ENCODE data around the gene TTBK2.
A peak's percentile ranks its signal among the peaks of the same experiment; 100 is the strongest.
"Not testable (repeated sequence)": the region's sequence is repeated elsewhere in the genome, so short reads cannot be mapped to it uniquely, and the experiment has no call there.

TTBK2 gene

DNA sequence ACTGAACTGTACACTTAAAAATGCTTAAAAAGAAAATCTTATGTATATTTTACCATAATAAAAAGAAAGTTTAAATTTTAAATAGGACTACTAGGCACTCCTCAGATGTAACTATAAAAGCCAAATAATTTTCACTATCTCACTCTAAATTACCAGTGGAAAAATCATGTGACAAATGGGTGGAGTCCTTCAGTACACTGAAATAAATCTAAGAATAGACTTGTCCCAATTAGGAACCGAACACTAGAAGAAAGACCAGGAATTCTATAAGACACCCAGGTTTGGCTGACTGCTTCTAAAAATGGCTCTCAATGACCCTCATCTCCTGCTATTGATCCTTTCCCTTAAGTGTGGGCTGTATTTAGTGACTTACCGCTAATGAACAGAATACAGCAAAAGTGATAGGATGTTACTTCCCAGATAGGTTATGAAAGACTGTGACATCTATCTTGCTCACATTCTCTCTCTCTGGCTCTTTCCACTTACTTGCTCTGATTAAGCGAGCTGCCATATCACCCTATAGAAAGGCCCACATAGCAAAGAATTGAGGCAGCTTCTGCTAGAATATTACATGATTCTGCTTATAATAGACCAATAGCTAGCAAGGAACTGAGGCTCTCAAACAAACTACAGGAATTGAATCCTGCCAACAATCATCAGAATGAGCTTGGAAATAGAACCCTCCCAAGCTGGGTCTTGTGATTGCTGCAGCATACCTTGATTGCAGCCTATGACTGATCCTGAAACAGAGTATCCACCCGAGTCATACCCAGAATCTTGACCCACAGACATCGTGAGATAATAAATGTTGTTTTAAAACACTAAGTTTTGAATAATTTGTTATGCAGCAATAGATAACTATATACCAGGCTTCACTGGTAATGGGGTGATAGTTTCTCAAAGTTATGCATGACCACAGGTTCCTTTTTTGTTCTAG is 16.9 kb downstream of the TTBK2 start:
- DNase-seq, result no peak

DNA sequence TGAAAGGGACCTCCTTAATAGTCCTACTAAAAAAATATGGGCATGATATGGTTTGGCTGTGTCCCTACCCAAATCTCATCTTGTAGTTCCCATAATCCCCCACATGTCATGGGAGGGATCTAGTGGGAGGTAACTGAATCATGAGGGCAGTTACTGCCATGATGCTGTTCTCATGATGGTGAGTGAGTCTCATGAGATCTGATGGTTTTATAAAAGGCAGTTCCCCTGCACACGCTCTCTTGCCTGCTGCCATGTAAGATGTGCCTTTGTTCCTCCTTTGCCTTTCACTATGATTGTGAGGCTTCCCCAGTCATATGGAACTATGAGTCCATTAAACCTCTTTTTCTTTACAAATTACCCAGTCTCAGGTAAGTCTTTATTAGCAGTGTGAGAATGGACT is 26.7 kb downstream of the TTBK2 start:
- not testable (repeated sequence) for DNase-seq

- no peak for DNase-seq
Observed at GRCh38 chr15:42891569-42891968, 29.0 kb downstream of the TTBK2 start.

GRCh38 chr15:42890161-42890913 is 30.2 kb downstream of the TTBK2 start:
- DNase-seq, result no peak

DNA sequence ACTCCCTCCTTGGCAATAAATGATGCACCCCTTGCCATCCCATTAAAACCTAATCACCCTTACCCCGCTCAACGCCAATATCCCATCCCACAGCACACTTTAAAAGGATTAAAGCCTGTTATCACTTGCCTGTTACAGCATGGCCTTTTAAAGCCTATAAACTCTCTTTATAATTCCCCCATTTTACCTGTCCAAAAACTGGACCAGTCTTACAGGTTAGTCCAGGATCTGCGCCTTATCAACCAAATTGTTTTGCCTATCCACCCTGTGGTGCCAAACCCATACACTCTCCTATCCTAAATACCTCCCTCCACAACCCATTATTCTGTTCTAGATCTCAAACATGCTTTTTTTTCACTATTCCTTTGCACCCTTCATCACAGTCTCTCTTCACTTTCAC is 33.2 kb downstream of the TTBK2 start:
- not testable (repeated sequence) for DNase-seq

DNA sequence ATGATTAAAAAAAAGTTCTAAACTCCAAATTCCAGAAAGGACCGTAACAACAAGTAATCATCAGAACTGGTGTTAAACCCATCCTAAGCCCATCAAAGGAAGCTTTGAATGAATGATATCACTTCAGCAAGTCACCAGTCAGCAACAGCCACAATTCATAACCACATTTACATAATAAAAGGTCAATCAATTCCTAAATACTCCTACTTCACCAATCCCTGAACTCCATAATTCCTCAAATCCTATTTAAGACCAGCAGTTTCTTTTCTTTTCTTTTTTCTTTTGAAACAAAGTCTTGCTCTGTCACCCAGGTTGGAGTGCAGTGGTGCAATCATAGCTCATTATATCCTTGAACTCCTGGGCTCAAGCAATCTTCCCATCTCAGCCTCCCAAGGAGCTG is 40.5 kb downstream of the TTBK2 start:
- DNase-seq, result no peak

GRCh38 chr15:42879443-42879842 is 41.1 kb downstream of the TTBK2 start:
- DNase-seq, result no peak

DNA sequence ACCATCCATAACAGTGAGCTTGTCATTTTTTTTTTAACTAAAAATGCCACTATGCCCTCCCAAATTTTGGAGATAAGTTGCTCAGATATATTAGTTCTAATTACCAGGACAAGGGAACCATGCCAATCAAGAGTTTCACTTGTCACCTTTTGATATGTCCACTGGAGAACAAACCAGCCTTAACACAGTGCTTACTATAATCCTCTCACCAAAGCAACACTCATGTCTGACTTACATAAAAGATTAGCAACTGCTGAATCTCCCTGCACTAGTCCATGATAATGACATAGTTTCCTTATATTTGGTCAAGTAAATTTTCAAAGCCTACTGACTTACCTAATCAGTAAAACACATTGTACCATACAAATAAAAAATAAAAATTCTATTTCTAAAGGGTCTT is 44.4 kb downstream of the TTBK2 start:
- peak; percentile 5 for DNase-seq

- no peak for DNase-seq
Observed at GRCh38 chr15:42868683-42869082, 51.9 kb downstream of the TTBK2 start.

GRCh38 chr15:42863572-42864239 is 56.9 kb downstream of the TTBK2 start:
- no peak for DNase-seq

DNA sequence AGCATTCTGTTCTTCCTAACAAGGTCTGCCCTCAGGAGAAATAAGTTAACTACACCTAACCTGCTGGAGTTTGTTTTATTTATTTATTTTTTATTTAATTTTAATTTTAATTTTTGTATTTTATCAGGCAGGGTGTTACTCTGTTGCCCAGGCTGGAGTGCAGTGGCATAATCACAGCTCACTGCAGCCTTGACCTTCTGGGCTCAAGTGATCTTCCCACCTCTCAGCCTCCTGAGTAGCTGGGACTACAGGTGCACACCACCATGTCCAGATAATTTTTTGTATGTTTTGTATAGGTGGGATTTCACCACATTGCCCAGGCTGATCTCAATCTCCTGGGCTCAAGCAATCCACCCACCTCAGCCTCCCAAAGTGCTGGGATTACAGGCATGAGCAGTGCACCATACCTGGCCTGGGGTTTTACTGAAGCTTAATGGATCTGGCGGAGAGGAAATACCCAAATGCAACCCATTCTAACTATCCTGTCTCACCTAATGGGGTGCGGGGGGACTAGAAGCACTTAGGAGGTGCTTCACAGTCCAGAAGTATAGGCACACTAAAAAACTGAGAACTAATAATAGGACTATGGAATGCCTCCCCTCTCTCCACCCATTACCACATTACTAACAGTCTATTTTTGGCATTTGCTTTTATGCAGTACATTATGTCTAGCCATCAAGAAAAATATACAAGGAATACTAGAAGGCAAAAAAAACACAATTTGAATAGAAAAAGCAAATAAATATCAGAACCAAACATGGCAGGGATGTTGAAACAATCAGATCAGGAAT is 61.4 kb downstream of the TTBK2 start:
- no peak for DNase-seq

DNA sequence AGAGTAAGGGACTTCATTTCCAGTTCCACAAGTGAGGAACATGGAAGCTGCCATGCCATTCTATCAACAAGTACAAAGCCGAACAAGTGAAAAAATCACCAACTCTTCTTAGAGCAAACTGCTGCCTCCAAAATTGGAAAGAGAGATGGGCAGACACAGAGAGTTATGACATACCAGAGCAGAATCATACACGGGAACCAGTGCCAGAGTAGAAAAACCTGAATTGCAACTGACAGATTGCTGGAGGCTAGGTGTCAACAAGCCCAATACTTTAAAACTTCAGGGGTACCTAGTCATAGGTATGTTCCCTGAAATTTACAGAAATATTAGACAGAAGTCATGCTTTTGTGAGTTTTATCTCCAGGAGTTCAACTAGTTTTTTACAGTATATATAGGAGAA is 62.0 kb downstream of the TTBK2 start:
- DNase-seq, result no peak

GRCh38 chr15:42854576-42854975 is 66.0 kb downstream of the TTBK2 start:
- no peak for DNase-seq

DNA sequence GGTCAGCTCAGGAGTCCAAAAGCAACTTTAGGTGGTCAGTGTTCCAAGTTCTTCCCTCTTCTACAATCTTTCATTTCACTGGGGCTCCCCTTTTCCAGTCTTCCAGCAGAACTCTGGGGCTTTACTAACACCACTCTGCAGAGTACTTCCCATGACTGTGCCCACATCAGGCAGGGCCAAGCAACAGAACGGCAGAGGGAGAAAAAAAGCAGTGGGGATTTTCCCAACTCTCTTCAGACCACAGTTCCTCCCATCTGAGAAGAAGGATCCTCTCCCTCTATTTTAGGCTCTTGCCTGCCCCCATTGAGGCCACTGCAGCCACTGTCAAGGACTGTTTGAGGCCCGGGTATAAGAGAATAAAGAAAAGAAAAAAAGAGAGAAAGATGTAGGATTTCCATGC is 70.7 kb downstream of the TTBK2 start:
- DNase-seq, result no peak

DNA sequence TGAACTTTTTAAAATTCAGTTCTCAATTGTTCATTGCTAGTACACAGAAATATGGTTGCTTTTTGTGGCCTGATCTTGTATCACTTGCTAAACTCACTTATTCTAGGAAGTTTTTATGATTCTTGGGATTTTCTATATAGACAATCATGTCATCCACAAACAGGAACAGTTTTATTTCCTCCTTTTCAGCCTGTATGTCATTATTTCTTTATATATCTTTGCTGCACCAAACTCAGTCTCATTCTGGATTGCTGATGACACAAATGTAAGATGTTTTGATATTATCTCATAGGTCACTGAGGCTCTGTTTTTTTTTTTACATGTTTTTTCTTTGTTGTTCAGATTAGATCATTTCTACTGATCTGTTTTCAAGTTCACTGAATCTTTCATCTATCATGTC is 71.7 kb downstream of the TTBK2 start:
- no peak for DNase-seq

DNA sequence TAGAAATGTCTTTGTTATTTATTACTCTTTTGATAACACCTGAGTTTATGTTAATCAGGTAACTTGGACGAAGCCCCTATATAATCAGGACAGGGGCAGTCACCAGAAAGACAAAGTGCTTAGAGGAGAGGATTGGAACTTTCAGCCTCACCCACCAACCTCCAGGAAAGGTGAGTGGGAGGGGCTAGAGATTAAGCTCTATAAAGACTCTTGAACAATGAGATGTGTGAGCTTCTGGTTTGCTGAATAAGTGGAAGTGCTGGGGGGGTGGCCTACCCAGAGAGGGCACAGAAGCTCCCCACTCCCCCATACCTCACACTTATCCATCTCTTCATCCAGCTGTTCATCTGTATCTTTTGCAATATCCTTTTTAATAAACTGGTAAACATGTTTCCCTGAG is 73.9 kb downstream of the TTBK2 start:
- DNase-seq, result no peak

GRCh38 chr15:42845581-42845980 is 75.0 kb downstream of the TTBK2 start:
- no peak for DNase-seq

GRCh38 chr15:42843699-42844098 is 76.9 kb downstream of the TTBK2 start:
- DNase-seq, result no peak

DNA sequence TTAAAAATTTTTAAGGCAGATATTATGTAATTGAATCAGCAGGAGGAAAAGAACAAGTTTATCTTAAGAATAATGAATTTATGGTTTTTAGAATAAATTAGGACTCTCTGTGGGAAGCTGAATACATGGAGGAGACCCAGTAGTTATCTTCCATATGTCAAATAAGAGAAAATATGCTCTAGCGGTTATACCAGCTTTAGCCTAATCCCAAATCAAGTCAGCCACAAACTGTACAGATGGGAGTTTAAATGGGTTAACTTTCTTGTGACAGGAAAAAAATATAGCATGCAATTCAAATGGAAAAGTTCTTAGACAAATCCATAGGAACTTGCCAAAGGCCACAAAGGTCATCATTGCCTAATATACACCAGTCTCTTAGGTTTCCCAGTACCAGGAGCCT is 84.3 kb downstream of the TTBK2 start:
- no peak for DNase-seq

DNA sequence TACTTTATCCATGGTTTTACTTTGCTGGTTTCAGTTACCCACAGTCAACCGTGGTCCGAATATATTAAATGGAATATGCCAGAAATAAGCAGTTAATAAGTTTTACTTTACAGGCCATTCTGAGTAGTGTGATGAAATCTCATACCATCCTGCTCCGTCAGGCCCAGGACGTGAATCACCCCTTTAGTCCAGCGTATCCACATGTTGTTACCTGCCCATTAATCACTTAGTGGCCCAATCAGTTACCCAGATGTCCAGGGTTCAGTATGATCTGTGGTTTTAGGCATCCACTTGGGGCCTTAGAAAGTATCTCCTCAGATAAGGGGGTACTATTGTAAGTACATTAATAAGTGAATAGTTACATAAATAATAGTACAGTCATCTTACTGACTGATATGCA is 88.0 kb downstream of the TTBK2 start:
- no peak for DNase-seq

GRCh38 chr15:42826251-42826890 is 94.2 kb downstream of the TTBK2 start:
- no peak for DNase-seq

- DNase-seq, result peak; percentile 52
Observed at GRCh38 chr15:42825599-42825998, 95.0 kb downstream of the TTBK2 start.
